ENCODE measurements around the gene ROBO1. TPM values are rescaled to one million over a fixed set of nuclear protein-coding genes. Genes with fewer than 3 reads are reported as not detected.
"Not testable (repeated sequence)": the region's sequence is repeated elsewhere in the genome, so short reads cannot be mapped to it uniquely, and the experiment has no call there.

ROBO1 gene
- total and polyA plus RNA-seq, 2 experiments from 2014 or later: 29.3 to 171 TPM

- no peak for TF ChIP-seq CTCF (IDR thresholded peaks at IDR 0.05; ENCODE audit: low read depth, low read length)
- Histone ChIP-seq H3K9me3 (ENCODE audit: low read depth) (no peaks in the 10 kb centered on the region), H3K4me1 (ENCODE audit: low read depth) (peaks cover 4% of the 10 kb centered on the region), H3K36me3 (no peaks in the 10 kb centered on the region), H3K4me3 (no peak overlapping the region), H3K27ac (no peak overlapping the region), H3K27me3 (no peaks in the 10 kb centered on the region)
- DNase-seq (ENCODE audit: low read depth in 1 of 2, low spot score in 1 of 2): no peak
Observed at GRCh38 chr3:78726545-78726944, 1041.3 kb downstream of the ROBO1 start.

DNA sequence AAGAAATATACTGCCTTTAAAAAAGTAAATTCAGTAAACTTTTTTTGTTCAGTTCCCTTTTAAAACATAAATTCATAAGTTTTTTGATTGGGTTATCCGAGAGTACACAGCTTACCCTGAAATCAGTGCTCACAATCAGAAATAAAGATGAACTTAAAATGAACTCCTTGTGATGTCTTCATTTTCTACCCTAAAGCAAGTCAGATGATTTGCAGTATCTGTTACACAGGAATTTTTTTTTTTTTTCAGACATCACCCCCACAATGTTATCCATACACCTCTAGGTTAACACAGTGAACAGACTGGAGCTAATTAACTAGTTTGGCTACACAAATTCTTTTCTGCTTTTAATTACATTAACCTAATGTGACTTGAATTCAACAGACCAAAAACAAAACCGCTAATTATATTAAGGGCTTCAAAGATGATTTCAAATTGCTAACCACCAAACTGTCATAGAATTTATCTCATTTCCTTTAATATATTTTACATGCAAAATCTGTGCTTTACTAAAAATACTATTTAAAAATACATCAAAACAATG lies 1042.0 kb downstream of the ROBO1 start:
- no peak for TF ChIP-seq CTCF (IDR thresholded peaks at IDR 0.05; ENCODE audit: low read depth, low read length)
- H3K27me3 ChIP-seq: no peaks in the 10 kb centered on the region
- H3K27ac ChIP-seq: no peak overlapping the region

DNA sequence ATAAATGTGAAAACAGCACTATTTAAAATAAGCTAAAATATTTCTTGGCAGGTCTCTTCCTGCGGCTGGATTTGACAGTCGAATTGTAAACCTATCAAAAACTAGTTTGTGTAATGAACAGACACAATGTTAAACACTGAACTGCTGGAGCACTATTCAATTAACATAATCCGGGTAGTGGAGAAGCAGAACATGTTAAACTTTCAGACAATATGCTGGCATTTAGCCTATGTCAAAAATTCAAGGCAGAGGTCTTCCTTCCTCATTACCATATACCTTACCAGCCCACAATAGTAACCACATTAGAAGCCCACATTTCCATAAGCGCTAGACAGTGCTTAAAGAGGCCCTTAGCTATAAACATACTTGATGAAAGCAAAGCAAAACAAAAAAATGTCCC lies 1042.9 kb downstream of the ROBO1 start:
- Histone ChIP-seq H3K27me3 (no peaks in the 10 kb centered on the region), H3K36me3 (no peaks in the 10 kb centered on the region), H3K27ac (no peak overlapping the region), H3K4me1 (ENCODE audit: low read depth) (peaks cover 4% of the 10 kb centered on the region), H3K4me3 (no peak overlapping the region), H3K9me3 (ENCODE audit: low read depth) (no peaks in the 10 kb centered on the region)
- TF ChIP-seq CTCF (IDR thresholded peaks at IDR 0.05; ENCODE audit: low read depth, low read length): no peak
- DNase-seq (ENCODE audit: low read depth in 1 of 2, low spot score in 1 of 2): no peak

More for the DNA sequence above, 1042.0 kb downstream of the ROBO1 start:
- DNase-seq (ENCODE audit: low read depth in 1 of 2, low spot score in 1 of 2): peak in 1 of 2 donors; percentile 6
- Histone ChIP-seq H3K36me3 (no peaks in the 10 kb centered on the region), H3K9me3 (ENCODE audit: low read depth) (no peaks in the 10 kb centered on the region), H3K4me1 (ENCODE audit: low read depth) (peaks cover 4% of the 10 kb centered on the region), H3K4me3 (no peak overlapping the region)

DNA sequence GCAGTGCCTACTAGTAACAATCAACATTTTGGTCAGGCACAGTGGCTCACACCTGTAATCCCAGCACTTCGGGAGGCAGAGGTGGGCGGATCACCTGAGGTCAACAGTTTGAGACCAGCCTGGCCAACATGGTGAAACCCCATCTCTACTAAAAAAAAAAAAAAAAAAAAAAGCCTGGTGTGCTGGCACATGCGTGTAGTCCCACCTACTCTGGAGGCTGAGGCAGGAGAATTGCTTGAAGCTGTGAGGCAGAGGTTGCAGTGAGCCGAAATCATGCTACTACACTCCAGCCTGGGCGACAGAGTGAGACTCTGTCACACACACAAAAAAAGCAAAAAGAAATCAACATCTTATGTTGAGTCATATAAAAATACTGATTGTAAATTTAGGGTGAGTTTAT lies 1043.4 kb downstream of the ROBO1 start:
- not testable (repeated sequence) for H3K27ac ChIP-seq

GRCh38 chr3:78721771-78722543 lies 1045.8 kb downstream of the ROBO1 start:
- Histone ChIP-seq H3K4me3 (no peak overlapping the region), H3K27ac (no peak overlapping the region), H3K9me3 (ENCODE audit: low read depth) (no peaks in the 10 kb centered on the region), H3K36me3 (no peaks in the 10 kb centered on the region), H3K4me1 (ENCODE audit: low read depth) (peaks cover 4% of the 10 kb centered on the region), H3K27me3 (no peaks in the 10 kb centered on the region)
- no peak for DNase-seq (ENCODE audit: low read depth in 1 of 2, low spot score in 1 of 2)
- no peak for TF ChIP-seq CTCF (IDR thresholded peaks at IDR 0.05; ENCODE audit: low read depth, low read length)

More for the DNA sequence above, 1043.4 kb downstream of the ROBO1 start:
- H3K27me3 ChIP-seq; DNase-seq (ENCODE audit: low read depth in 1 of 2, low spot score in 1 of 2); H3K4me3 ChIP-seq; H3K36me3 ChIP-seq; H3K9me3 ChIP-seq (ENCODE audit: low read depth); H3K4me1 ChIP-seq (ENCODE audit: low read depth): not testable (repeated sequence)

GRCh38 chr3:78718707-78719106 lies 1049.1 kb downstream of the ROBO1 start:
- peaks cover 1% of the 10 kb centered on the region for H3K4me1 ChIP-seq (ENCODE audit: low read depth)
- H3K9me3 ChIP-seq (ENCODE audit: low read depth): no peaks in the 10 kb centered on the region
- no peak overlapping the region for H3K27ac ChIP-seq
- no peak for DNase-seq (ENCODE audit: low read depth in 1 of 2, low spot score in 1 of 2)
- H3K27me3 ChIP-seq: no peaks in the 10 kb centered on the region
- no peak for TF ChIP-seq CTCF (IDR thresholded peaks at IDR 0.05; ENCODE audit: low read depth, low read length)
- H3K4me3 ChIP-seq: no peak overlapping the region
- H3K36me3 ChIP-seq: no peaks in the 10 kb centered on the region

All from cardiac muscle cell (in vitro differentiated cells and primary cell).